CD4-positive, alpha-beta T cell treated with Interleukin-15 for 4 hours (primary cell): ENCODE data around the gene NUP188.
"Not testable (repeated sequence)": the region's sequence is repeated elsewhere in the genome, so short reads cannot be mapped to it uniquely, and the experiment has no call there.

Experiments used
- DNase-seq: peaks from one replicate; pipeline ENCODE4 v3.0.0-alpha.2; 2020; ENCODE audit warnings: low spot score

Gene NUP188

GRCh38 chr9:128943832-128944620, 3.5 kb upstream of the NUP188 start:
- no peak for DNase-seq

GRCh38 chr9:128944966-128945365, 2.5 kb upstream of the NUP188 start:
- not testable (repeated sequence) for DNase-seq

DNA sequence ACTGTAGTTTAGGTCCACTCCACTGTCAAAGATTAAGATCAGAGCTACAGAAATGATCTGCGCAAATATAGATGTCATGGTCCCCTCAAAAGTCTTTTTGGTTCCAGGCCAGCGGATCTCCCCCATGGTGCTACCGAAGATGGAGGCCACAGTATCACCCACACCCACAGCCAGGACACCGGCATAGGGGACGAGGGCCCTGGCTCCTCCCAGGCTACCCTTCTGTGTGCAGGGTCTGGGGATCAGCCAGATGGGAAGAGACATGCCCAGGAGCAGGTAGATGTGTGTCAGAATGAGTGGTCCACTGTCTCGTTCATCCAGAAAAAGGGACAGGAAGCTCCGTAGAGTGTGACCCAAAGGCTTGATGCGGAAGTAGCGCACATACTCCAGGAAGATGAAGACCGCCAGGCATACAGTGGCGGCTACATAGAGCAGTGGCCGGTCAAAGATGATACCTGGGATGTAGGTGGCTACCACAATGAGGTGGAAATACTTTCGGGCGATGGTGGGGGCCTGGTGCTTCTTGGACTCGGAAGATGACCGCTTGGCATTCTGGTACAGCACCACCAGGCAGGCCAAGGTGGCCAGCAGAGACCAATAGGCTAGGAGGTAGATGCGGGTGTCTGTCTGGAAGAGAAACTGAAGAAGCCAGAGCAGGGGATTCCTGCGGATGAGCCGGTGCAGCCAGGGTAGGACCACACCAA, 1.5 kb upstream of the NUP188 start:
- DNase-seq: no peak

DNA sequence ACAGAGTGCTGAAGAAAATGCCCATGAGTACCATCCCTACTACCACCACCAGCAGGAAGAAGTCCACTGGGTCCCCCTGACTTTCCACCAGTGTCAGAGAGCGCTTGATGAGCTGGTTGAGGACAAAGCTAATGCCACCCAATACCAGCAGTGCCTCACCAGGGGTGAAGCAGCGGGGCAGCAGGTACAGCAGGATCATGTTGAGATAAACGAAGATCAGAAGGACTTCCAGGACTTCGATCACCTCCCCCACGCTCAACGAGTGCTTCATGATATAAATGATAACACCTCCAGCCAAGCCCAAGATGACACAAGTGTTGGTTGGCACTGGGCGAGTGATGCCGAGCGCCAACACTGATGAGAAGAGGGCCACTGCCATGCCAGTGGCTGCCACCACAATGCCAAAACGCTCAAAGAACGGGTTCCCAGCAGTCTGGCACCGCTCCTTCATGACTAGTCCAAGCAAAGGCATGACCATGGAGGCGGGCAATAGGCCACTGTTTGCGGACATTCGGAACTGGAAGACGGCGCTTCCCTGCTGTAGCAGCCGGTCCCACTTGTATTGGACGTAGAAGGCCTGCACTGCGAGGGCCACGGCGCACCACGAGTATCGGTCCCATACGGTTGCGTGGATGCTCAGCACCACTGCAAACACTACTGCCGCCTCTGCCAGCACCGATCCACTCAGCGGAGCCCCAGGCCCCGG, 775 bp upstream of the NUP188 start:
- no peak for DNase-seq

GRCh38 chr9:128947277-128947526, 297 bp upstream of the NUP188 start:
- no peak for DNase-seq

DNA sequence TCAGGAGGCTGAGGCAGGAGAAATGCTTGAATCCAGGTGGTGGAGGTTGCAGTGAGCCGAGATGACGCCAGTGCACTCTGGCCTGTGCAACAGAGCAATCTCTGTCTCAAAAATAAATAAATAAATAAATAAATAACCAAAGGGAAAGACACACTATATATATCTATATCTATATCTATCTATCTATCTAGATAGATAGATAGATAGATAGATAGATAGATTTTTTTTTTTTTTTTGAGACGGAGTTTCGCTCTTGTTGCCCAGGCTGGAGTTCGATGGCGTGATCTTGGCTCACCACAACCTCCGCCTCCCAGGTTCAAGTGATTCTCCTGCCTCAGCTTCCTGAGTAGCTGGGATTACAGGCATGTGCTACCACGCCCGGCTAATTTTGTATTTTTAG, 13.9 kb downstream of the NUP188 start:
- DNase-seq: not testable (repeated sequence)

DNA sequence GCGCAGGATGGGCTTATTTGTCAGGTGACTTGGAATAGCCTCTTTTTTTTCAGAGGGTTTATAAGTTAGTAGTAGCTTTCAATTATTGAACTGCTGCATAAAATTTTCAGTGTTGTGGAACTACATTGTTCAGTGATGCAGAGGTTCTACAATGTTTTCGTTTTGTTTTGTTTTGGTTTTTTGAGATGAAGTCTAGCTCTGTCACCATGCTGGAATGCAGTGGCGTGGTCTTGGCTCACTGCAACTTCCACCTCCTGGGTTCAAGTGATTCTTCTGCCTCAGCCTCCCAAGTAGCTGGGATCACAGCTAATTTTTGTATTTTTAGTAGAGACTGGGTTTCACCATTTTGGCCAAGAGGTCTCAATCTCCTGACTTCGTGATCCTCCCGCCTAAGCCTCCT, 22.0 kb downstream of the NUP188 start:
- no peak for DNase-seq

- no peak for DNase-seq
These were observed 25.5 kb downstream of the NUP188 start for GRCh38 chr9:128972956-128973355.

DNA sequence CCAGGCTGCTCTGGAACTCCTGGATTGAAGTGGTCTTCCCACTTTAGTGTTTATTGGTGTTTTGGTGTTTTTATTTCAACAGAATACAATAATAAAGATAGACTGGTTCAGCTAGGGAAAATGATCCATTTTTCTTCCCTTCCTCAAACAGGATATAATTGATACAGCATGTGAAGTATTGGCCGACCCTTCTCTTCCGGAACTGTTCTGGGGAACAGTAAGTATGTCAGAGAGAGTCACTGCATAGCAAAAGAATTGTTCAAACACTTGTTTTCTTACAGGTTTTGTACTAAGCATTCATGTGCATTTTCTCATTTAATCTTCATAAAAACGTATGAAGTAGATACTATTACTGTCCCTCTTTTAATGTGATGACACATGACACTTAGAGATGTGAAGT, 31.6 kb downstream of the NUP188 start:
- no peak for DNase-seq

DNA sequence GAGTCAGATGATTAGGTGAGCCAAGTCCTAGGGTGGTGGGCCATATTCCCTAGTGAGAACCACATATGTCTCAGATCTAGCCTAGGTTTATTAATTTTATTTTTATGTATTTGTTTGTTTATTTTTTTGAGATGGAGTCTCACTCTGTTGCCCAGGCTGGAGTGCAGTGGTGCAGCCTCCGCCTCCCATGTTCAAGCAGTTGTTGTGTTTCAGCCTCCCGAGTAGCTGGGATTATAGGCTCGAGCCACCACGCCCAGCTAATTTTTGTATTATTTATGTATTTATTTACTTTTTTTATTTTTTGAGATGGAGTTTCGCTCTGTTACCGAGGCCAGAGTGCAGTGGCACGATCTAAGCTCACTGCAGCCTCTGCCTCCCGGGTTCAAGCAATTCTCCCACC, 36.0 kb downstream of the NUP188 start:
- no peak for DNase-seq

GRCh38 chr9:128986671-128987070, 39.2 kb downstream of the NUP188 start:
- DNase-seq: no peak

GRCh38 chr9:128987805-128988204, 40.3 kb downstream of the NUP188 start:
- DNase-seq: no peak

DNA sequence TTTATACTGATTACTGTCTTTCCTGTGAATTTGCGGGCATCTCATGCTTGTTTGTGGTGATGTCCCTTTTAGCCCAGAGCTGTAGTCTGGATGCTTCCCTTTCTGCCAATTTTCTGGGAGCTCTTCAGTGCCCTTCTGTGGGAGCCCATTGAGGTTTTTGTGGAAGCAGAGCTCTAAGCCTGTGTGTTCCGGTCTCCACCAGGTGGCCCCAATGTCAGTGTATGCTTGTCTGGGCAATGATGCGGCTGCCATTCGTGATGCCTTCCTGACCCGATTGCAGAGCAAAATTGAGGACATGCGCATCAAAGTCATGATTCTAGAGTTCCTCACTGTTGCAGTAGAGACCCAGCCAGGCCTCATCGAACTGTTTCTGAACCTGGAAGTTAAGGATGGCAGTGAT, 45.5 kb downstream of the NUP188 start:
- no peak for DNase-seq

DNA sequence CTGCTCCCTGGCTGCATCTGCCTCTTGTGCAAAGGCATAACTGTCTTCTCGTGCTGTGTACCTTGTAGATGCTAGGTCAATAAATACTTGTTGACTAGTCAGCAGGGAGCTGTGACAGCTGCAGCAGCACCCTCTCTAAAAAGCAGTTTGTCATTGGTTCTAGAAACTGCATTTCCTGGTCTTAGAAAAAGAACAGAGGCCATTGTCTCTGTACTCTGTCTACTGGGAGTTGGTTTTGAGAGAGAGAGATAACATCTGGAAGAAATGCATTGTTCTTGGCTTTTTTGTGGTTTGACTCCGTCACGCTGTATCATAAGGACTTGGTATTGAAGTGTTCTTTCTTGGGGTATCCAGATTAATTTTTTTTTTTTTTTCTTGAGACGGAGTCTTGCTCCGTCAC, 48.3 kb downstream of the NUP188 start:
- no peak for DNase-seq

DNA sequence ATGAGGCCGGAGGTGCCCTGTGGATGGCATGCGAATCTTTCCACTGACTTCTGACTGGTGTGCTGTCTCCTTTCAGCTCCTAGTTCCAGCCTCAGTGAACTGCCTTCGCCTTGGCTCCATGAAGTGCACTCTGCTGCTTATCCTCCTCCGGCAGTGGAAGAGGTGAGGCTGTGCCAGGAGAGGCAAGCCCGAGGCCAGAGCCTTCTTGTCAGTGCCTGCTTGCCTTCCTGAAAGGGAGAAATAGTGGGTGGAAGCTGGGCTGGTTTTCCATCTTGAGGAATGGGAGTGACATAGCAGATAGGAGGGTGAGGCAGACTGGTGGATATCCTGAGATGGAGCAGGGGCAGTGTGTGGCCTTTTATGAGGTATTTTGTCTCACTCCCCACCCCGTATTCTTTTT, 51.0 kb downstream of the NUP188 start:
- no peak for DNase-seq

- no peak for DNase-seq
These were observed 52.2 kb downstream of the NUP188 start for GRCh38 chr9:128999581-129000206.

DNA sequence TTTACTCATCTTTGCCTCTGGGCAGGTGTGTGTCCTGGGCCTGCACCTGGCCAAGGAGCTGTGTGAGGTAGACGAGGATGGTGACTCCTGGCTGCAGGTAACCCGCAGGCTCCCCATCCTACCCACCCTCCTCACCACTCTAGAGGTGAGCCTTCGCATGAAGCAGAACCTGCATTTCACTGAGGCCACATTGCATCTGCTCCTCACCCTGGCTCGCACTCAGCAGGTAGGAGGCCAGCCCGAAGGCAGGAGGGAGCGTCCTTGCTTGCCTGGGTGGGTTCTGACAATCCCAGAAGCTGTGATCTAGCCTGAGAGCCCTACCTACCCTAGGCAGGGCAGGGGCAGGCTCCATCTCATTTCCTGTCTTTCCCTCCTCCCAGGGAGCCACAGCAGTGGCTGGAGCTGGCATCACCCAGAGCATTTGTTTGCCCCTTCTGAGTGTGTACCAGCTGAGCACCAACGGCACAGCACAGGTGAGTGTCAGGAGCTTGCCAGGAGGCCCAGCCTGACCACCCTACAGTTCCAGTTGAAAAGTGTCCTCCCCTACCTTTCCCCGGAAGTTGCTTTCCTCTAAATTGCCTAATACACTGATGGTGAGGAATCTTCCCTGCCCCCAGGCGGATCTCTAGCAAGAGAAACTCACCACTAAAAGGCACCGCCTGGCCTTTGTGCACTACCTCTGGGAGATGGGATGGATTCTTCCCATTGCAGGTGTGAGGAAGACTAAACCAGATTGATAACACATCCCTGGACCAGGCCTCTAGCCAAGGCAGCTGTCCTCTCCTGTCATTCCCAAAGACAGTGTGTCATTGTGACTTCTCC, 54.2 kb downstream of the NUP188 start:
- no peak for DNase-seq

- DNase-seq: no peak
These were observed 55.5 kb downstream of the NUP188 start for GRCh38 chr9:129002992-129003391.

DNA sequence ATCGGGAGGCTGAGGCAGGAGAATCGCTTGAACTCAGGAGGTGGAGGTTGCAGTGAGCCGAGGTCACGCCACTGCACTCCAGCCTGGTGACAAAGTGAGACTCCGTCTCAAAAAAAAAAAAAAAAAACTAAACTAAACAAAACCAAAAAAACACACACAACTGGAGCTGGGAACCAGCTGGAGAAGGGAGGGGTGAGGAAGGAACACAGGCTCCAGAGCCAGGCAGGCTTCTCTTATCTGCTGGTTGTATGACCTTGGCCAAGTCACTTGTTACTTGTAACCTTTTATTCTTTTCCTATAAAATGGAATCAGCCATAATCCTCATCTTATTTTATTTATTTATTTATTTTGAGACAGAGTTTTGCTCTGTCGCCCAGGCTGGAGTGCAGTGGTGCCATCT, 56.7 kb downstream of the NUP188 start:
- not testable (repeated sequence) for DNase-seq

GRCh38 chr9:129005336-129005997, 58.0 kb downstream of the NUP188 start:
- DNase-seq: no peak

DNA sequence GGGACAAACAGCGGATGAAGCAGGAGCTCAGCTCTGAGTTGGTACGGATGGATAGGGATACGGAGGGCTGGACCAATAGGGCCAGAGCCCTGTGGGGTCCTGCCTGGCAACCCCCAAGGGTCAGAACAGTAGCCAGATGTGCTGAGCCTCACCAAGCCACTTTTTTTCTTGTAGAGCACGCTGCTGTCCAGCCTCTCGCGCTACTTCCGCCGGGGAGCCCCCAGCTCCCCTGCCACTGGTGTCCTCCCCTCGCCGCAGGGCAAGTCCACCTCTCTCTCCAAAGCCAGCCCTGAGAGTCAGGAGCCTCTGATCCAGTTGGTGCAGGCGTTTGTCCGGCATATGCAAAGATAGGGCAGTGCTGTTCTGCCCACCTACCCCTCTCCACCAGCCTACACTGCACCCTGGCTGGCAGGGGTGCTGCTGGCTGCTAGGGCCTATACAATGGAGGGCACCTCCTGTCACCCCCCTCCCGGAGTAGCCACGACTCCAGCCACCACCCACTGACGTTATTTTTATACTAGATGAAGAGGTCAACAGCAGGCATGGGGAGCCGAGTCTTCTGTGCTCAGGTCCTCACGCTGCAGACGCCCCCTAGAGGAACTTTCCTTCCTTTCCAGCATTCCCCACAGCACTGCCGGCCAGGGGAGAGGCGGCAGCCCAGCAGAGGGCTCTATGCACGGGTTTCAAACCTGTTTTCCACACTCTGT, 59.0 kb downstream of the NUP188 start:
- DNase-seq: peak; percentile 56
